Activated naive CD8-positive, alpha-beta T cell treated with anti-CD3 and anti-CD28 coated beads for 36 hours (primary cell): ENCODE data around the gene ASS1. TPM values are rescaled to one million over a fixed set of nuclear protein-coding genes. Genes with fewer than 3 reads are reported as not detected.

Experiments used
- DNase-seq: peaks from one replicate; pipeline ENCODE4 v3.0.0; 2021
- H3K27ac Mint-ChIP-seq: one replicate; pipeline ENCODE4 v1.8.0; 2022; ENCODE audit warnings: mild to moderate bottlenecking, moderate library complexity, mixed read lengths
- H3K27me3 Mint-ChIP-seq: one replicate; pipeline ENCODE4 v1.8.0; 2022; ENCODE audit warnings: mild to moderate bottlenecking, mixed read lengths
- H3K36me3 Mint-ChIP-seq: one replicate; pipeline ENCODE4 v1.8.0; 2021; ENCODE audit warnings: mild to moderate bottlenecking, mixed read lengths
- H3K4me1 Mint-ChIP-seq: one replicate; pipeline ENCODE4 v1.8.0; 2021; ENCODE audit warnings: mixed read lengths
- H3K4me3 Mint-ChIP-seq: one replicate; pipeline ENCODE4 v1.8.0; 2022; ENCODE audit warnings: mild to moderate bottlenecking, moderate library complexity, mixed read lengths
- H3K9me3 Mint-ChIP-seq: one replicate; pipeline ENCODE4 v1.8.0; 2022; ENCODE audit warnings: mixed read lengths
- total RNA-seq, 2 experiments: library from RNA; stranded (reverse); gene quantifications; one replicate each; pipeline ENCODE4 v1.2.3, GENCODE V29; 2021

The ASS1 gene
- total RNA-seq, 2 experiments from 2014 or later, result 5.1 TPM

- H3K9me3 Mint-ChIP-seq, result no peaks in the 10 kb centered on the region
Measured at GRCh38 chr9:130410443-130410842, 34.3 kb upstream of the ASS1 start.

GRCh38 chr9:130411566-130411915, 33.2 kb upstream of the ASS1 start:
- H3K27me3 Mint-ChIP-seq, result no peaks in the 10 kb centered on the region
- no peaks in the 10 kb centered on the region for H3K36me3 Mint-ChIP-seq

More at GRCh38 chr9:130410443-130410842, 34.3 kb upstream of the ASS1 start:
- no peak overlapping the region for H3K4me3 Mint-ChIP-seq
- no peaks in the 10 kb centered on the region for H3K4me1 Mint-ChIP-seq
- H3K36me3 Mint-ChIP-seq, result no peaks in the 10 kb centered on the region
- DNase-seq, result no peak
- H3K27ac Mint-ChIP-seq, result no peak overlapping the region
- H3K27me3 Mint-ChIP-seq, result no peaks in the 10 kb centered on the region

GRCh38 chr9:130414081-130414731, 30.6 kb upstream of the ASS1 start:
- Mint-ChIP-seq H3K36me3 (no peaks in the 10 kb centered on the region), H3K27me3 (no peaks in the 10 kb centered on the region), H3K4me3 (no peak overlapping the region), H3K4me1 (no peaks in the 10 kb centered on the region), H3K9me3 (no peaks in the 10 kb centered on the region), H3K27ac (no peak overlapping the region)
- DNase-seq, result no peak

More at GRCh38 chr9:130411566-130411915, 33.2 kb upstream of the ASS1 start:
- Mint-ChIP-seq H3K4me1 (no peaks in the 10 kb centered on the region), H3K4me3 (no peak overlapping the region), H3K9me3 (no peaks in the 10 kb centered on the region), H3K27ac (no peak overlapping the region)
- DNase-seq, result no peak

GRCh38 chr9:130414910-130415746, 29.6 kb upstream of the ASS1 start:
- Mint-ChIP-seq H3K27me3 (no peaks in the 10 kb centered on the region), H3K36me3 (no peaks in the 10 kb centered on the region), H3K27ac (no peak overlapping the region), H3K9me3 (no peaks in the 10 kb centered on the region), H3K4me3 (no peak overlapping the region), H3K4me1 (no peaks in the 10 kb centered on the region)
- DNase-seq, result no peak

GRCh38 chr9:130417602-130418001, 27.2 kb upstream of the ASS1 start:
- Mint-ChIP-seq H3K36me3 (no peaks in the 10 kb centered on the region), H3K4me3 (no peak overlapping the region), H3K27ac (no peak overlapping the region), H3K9me3 (no peaks in the 10 kb centered on the region), H3K27me3 (no peaks in the 10 kb centered on the region), H3K4me1 (no peaks in the 10 kb centered on the region)
- DNase-seq, result no peak

GRCh38 chr9:130418776-130419175, 26.0 kb upstream of the ASS1 start:
- no peaks in the 10 kb centered on the region for H3K36me3 Mint-ChIP-seq
- H3K27ac Mint-ChIP-seq, result no peak overlapping the region
- no peak for DNase-seq
- no peaks in the 10 kb centered on the region for H3K9me3 Mint-ChIP-seq
- H3K27me3 Mint-ChIP-seq, result no peaks in the 10 kb centered on the region
- no peaks in the 10 kb centered on the region for H3K4me1 Mint-ChIP-seq
- no peak overlapping the region for H3K4me3 Mint-ChIP-seq

- no peak overlapping the region for H3K27ac Mint-ChIP-seq
- no peaks in the 10 kb centered on the region for H3K4me1 Mint-ChIP-seq
- H3K9me3 Mint-ChIP-seq, result no peaks in the 10 kb centered on the region
- H3K27me3 Mint-ChIP-seq, result no peaks in the 10 kb centered on the region
- DNase-seq, result no peak
- no peaks in the 10 kb centered on the region for H3K36me3 Mint-ChIP-seq
- H3K4me3 Mint-ChIP-seq, result no peak overlapping the region
Measured at GRCh38 chr9:130419521-130420035, 25.2 kb upstream of the ASS1 start.

GRCh38 chr9:130421154-130421801, 23.5 kb upstream of the ASS1 start:
- Mint-ChIP-seq H3K36me3 (no peaks in the 10 kb centered on the region), H3K9me3 (no peaks in the 10 kb centered on the region), H3K27me3 (no peaks in the 10 kb centered on the region), H3K4me3 (no peak overlapping the region), H3K27ac (no peak overlapping the region), H3K4me1 (no peaks in the 10 kb centered on the region)
- DNase-seq, result no peak

GRCh38 chr9:130421802-130422276, 22.9 kb upstream of the ASS1 start:
- DNase-seq, result no peak
- Mint-ChIP-seq H3K27ac (no peak overlapping the region), H3K4me1 (no peaks in the 10 kb centered on the region), H3K4me3 (no peak overlapping the region), H3K27me3 (no peaks in the 10 kb centered on the region), H3K9me3 (no peaks in the 10 kb centered on the region), H3K36me3 (no peaks in the 10 kb centered on the region)

GRCh38 chr9:130422546-130422945, 22.2 kb upstream of the ASS1 start:
- Mint-ChIP-seq H3K27ac (no peak overlapping the region), H3K4me1 (no peaks in the 10 kb centered on the region), H3K36me3 (no peaks in the 10 kb centered on the region), H3K9me3 (no peaks in the 10 kb centered on the region), H3K27me3 (no peaks in the 10 kb centered on the region), H3K4me3 (no peak overlapping the region)
- DNase-seq, result no peak

GRCh38 chr9:130423272-130423671, 21.5 kb upstream of the ASS1 start:
- Mint-ChIP-seq H3K36me3 (no peaks in the 10 kb centered on the region), H3K4me3 (no peak overlapping the region), H3K9me3 (no peaks in the 10 kb centered on the region), H3K4me1 (no peaks in the 10 kb centered on the region), H3K27me3 (no peaks in the 10 kb centered on the region), H3K27ac (no peak overlapping the region)
- DNase-seq, result no peak

- DNase-seq, result no peak
- no peak overlapping the region for H3K27ac Mint-ChIP-seq
- no peaks in the 10 kb centered on the region for H3K27me3 Mint-ChIP-seq
- H3K36me3 Mint-ChIP-seq, result no peaks in the 10 kb centered on the region
- H3K4me1 Mint-ChIP-seq, result no peaks in the 10 kb centered on the region
- H3K9me3 Mint-ChIP-seq, result no peaks in the 10 kb centered on the region
- no peak overlapping the region for H3K4me3 Mint-ChIP-seq
Measured at GRCh38 chr9:130424595-130425454, 19.9 kb upstream of the ASS1 start.

- H3K27ac Mint-ChIP-seq, result no peak overlapping the region
- no peaks in the 10 kb centered on the region for H3K36me3 Mint-ChIP-seq
- no peaks in the 10 kb centered on the region for H3K9me3 Mint-ChIP-seq
- H3K4me1 Mint-ChIP-seq, result no peaks in the 10 kb centered on the region
- peaks cover 4% of the 10 kb centered on the region for H3K27me3 Mint-ChIP-seq
- H3K4me3 Mint-ChIP-seq, result no peak overlapping the region
- DNase-seq, result no peak
Measured at GRCh38 chr9:130425741-130426466, 18.9 kb upstream of the ASS1 start.

- Mint-ChIP-seq H3K27me3 (peaks cover 4% of the 10 kb centered on the region), H3K36me3 (no peaks in the 10 kb centered on the region), H3K4me1 (no peaks in the 10 kb centered on the region), H3K4me3 (no peak overlapping the region), H3K9me3 (no peaks in the 10 kb centered on the region), H3K27ac (no peak overlapping the region)
- DNase-seq, result no peak
Measured at GRCh38 chr9:130426467-130426773, 18.3 kb upstream of the ASS1 start.
